Upper lobe of left lung (tissue), 4 donors: ENCODE data around the gene CDKN1B.

Experiments
- CTCF ChIP-seq, 6 experiments: fragments of 450-650 bp in 4 of 6; fragments of 200-600 bp in 2 of 6; sonication (generic) in 2 of 6; IDR thresholded peaks; one replicate each; pipeline ENCODE4 v1.5.1; 2016 to 2019; ENCODE audit warnings: antibody characterized with exemption in 6 of 6
- EP300 ChIP-seq, 4 donors: sonication (generic); formaldehyde crosslinking; IDR thresholded peaks; one replicate each; pipeline ENCODE4 v1.5.1; 2017; ENCODE audit warnings: antibody characterized with exemption in 4 of 4, control low read depth in 2 of 4

GRCh38 chr12:12693111-12693671 lies 24.0 kb upstream of the CDKN1B start:
- no peak for TF ChIP-seq CTCF (IDR thresholded peaks at IDR 0.05)
- no peak for TF ChIP-seq EP300 (IDR thresholded peaks at IDR 0.05)
